Activated CD4-positive, alpha-beta T cell treated with anti-CD3 and anti-CD28 coated beads for 36 hours (primary cell): Measurements from ENCODE around the gene NGB. TPM values are rescaled to one million over a fixed set of nuclear protein-coding genes. Genes with fewer than 3 reads are reported as not detected.

ENCODE experiments used
- ATAC-seq: fragments of 200-7000 bp; cut with Tn5 transposase; one replicate; pipeline ENCODE4 v1.10.0; 2021; ENCODE audit warnings: mild to moderate bottlenecking, moderate library complexity
- CTCF ChIA-PET: fragments of 350-600 bp; sonication (Branson Sonifier 250); formaldehyde crosslinking; loops from one replicate; lab custom pipeline; 2021; ENCODE audit warnings: antibody characterized with exemption; lab: Charles Lee
- POLR2A ChIA-PET: fragments of 350-600 bp; sonication (Branson Sonifier 250); formaldehyde crosslinking; loops from one replicate; lab custom pipeline; 2021; ENCODE audit warnings: antibody characterized with exemption, inconsistent platforms; lab: Charles Lee
- DNase-seq: peaks from one replicate; pipeline ENCODE4 v3.0.0-alpha.2; 2020
- H3K27ac Mint-ChIP-seq: one replicate; pipeline ENCODE4 v1.8.0; 2021; ENCODE audit warnings: mixed read lengths
- H3K27me3 Mint-ChIP-seq: one replicate; pipeline ENCODE4 v1.8.0; 2021; ENCODE audit warnings: mixed read lengths
- H3K36me3 Mint-ChIP-seq: one replicate; pipeline ENCODE4 v1.8.0; 2021; ENCODE audit warnings: low read depth, mixed read lengths
- H3K4me1 Mint-ChIP-seq: one replicate; pipeline ENCODE4 v1.8.0; 2021; ENCODE audit warnings: mixed read lengths
- H3K4me3 Mint-ChIP-seq: one replicate; pipeline ENCODE4 v1.8.0; 2021; ENCODE audit warnings: mild to moderate bottlenecking, moderate library complexity, mixed read lengths
- H3K9me3 Mint-ChIP-seq: one replicate; pipeline ENCODE4 v1.8.0; 2021; ENCODE audit warnings: low read depth, mixed read lengths
- intact Hi-C, 2 experiments: fragments of 100-400 bp; cut with DNase I in 1 of 2; cut with micrococcal nuclease in 1 of 2; formaldehyde crosslinking; loops; one replicate each; pipeline versions ENCODE4 v1.14.2 to v1.15.1; 2022 to 2024; cut with DNase I, micrococcal nuclease
- total RNA-seq, 2 experiments: library from RNA; stranded (reverse); gene quantifications; one replicate each; pipeline ENCODE4 v1.2.3, GENCODE V29; 2021

The NGB gene
- total RNA-seq, 2 experiments from 2014 or later, result not detected

- Mint-ChIP-seq H3K4me3 (no peak overlapping the region), H3K36me3 (no peaks in the 10 kb centered on the region), H3K27me3 (peaks cover 17% of the 10 kb centered on the region), H3K4me1 (no peaks in the 10 kb centered on the region), H3K9me3 (peaks cover 3% of the 10 kb centered on the region), H3K27ac (no peak overlapping the region)
- ChIA-PET POLR2A (no interaction called here), CTCF (no interaction called here)
- ATAC-seq (no peak), DNase-seq (no peak)
- intact Hi-C loops, result no loop called here
Observed at GRCh38 chr14:77265187-77265515, 5.9 kb downstream of the NGB start.

- no peaks in the 10 kb centered on the region for H3K4me1 Mint-ChIP-seq
- H3K27ac Mint-ChIP-seq, result no peak overlapping the region
- POLR2A ChIA-PET, result no interaction called here
- H3K4me3 Mint-ChIP-seq, result no peak overlapping the region
- H3K36me3 Mint-ChIP-seq, result no peaks in the 10 kb centered on the region
- H3K27me3 Mint-ChIP-seq, result peaks cover 14% of the 10 kb centered on the region
- no peak for ATAC-seq
- peaks cover 3% of the 10 kb centered on the region for H3K9me3 Mint-ChIP-seq
- CTCF ChIA-PET, result no interaction called here
- intact Hi-C loops, result no loop called here
- DNase-seq, result no peak
Observed at GRCh38 chr14:77264466-77265186, 6.4 kb downstream of the NGB start.

- H3K27me3 Mint-ChIP-seq, result peaks cover 5% of the 10 kb centered on the region
Observed at GRCh38 chr14:77260631-77261030, 10.4 kb downstream of the NGB start.

GRCh38 chr14:77260199-77260598 lies 10.8 kb downstream of the NGB start:
- POLR2A ChIA-PET, result no interaction called here

More at GRCh38 chr14:77260631-77261030, 10.4 kb downstream of the NGB start:
- DNase-seq (no peak), ATAC-seq (no peak)
- no peak overlapping the region for H3K27ac Mint-ChIP-seq
- H3K9me3 Mint-ChIP-seq, result no peaks in the 10 kb centered on the region
- H3K4me1 Mint-ChIP-seq, result no peaks in the 10 kb centered on the region
- no peaks in the 10 kb centered on the region for H3K36me3 Mint-ChIP-seq
- intact Hi-C loops, result no loop called here
- POLR2A ChIA-PET, result no interaction called here
- CTCF ChIA-PET, result interaction anchor here (0.5 kb wide), 1 partner anchor 364 kb away, joined by 3 read pairs; no protein-coding TSS in a partner anchor
- H3K4me3 Mint-ChIP-seq, result no peak overlapping the region

GRCh38 chr14:77259025-77259715 lies 11.8 kb downstream of the NGB start:
- intact Hi-C loops, result no loop called here
- no peaks in the 10 kb centered on the region for H3K9me3 Mint-ChIP-seq
- POLR2A ChIA-PET, result no interaction called here
- ATAC-seq (no peak), DNase-seq (no peak)
- no peak overlapping the region for H3K27ac Mint-ChIP-seq
- H3K27me3 Mint-ChIP-seq, result peaks cover 5% of the 10 kb centered on the region
- no peaks in the 10 kb centered on the region for H3K36me3 Mint-ChIP-seq
- no peaks in the 10 kb centered on the region for H3K4me1 Mint-ChIP-seq
- CTCF ChIA-PET, result interaction anchor here (0.5 kb wide), 1 partner anchor 1541 kb away, joined by 3 read pairs; no protein-coding TSS in a partner anchor
- no peak overlapping the region for H3K4me3 Mint-ChIP-seq

More at GRCh38 chr14:77260199-77260598, 10.8 kb downstream of the NGB start:
- intact Hi-C loops, result no loop called here
- Mint-ChIP-seq H3K4me3 (no peak overlapping the region), H3K9me3 (no peaks in the 10 kb centered on the region), H3K27ac (no peak overlapping the region), H3K27me3 (peaks cover 5% of the 10 kb centered on the region), H3K4me1 (no peaks in the 10 kb centered on the region), H3K36me3 (no peaks in the 10 kb centered on the region)
- ATAC-seq, result no peak
- CTCF ChIA-PET, result interaction anchor here (0.5 kb wide), 1 partner anchor 364 kb away, joined by 3 read pairs; no protein-coding TSS in a partner anchor
- DNase-seq, result no peak

GRCh38 chr14:77258566-77258965 lies 12.4 kb downstream of the NGB start:
- ChIA-PET POLR2A (no interaction called here), CTCF (no interaction called here)
- H3K27me3 Mint-ChIP-seq, result peaks cover 5% of the 10 kb centered on the region
- H3K27ac Mint-ChIP-seq, result no peak overlapping the region
- intact Hi-C loops, result no loop called here
- no peaks in the 10 kb centered on the region for H3K9me3 Mint-ChIP-seq
- DNase-seq (no peak), ATAC-seq (no peak)
- H3K36me3 Mint-ChIP-seq, result no peaks in the 10 kb centered on the region
- H3K4me3 Mint-ChIP-seq, result no peak overlapping the region
- no peaks in the 10 kb centered on the region for H3K4me1 Mint-ChIP-seq

- Mint-ChIP-seq H3K27me3 (peaks cover 5% of the 10 kb centered on the region), H3K9me3 (no peaks in the 10 kb centered on the region), H3K4me1 (no peaks in the 10 kb centered on the region), H3K36me3 (no peaks in the 10 kb centered on the region), H3K27ac (no peak overlapping the region), H3K4me3 (no peak overlapping the region)
- ChIA-PET POLR2A (no interaction called here), CTCF (no interaction called here)
- intact Hi-C loops, result no loop called here
- no peak for ATAC-seq
- DNase-seq, result no peak
Observed at GRCh38 chr14:77257700-77258099, 13.3 kb downstream of the NGB start.

- Mint-ChIP-seq H3K9me3 (no peaks in the 10 kb centered on the region), H3K27ac (no peak overlapping the region), H3K36me3 (no peaks in the 10 kb centered on the region), H3K4me1 (no peaks in the 10 kb centered on the region), H3K27me3 (peaks cover 5% of the 10 kb centered on the region), H3K4me3 (no peak overlapping the region)
- intact Hi-C loops, result no loop called here
- no peak for ATAC-seq
- ChIA-PET POLR2A (no interaction called here), CTCF (interaction anchor here (0.7 kb wide), 1 partner anchor 416 kb away, joined by 3 read pairs; no protein-coding TSS in a partner anchor)
- no peak for DNase-seq
Observed at GRCh38 chr14:77256694-77257093, 14.3 kb downstream of the NGB start.

- DNase-seq, result no peak
- H3K36me3 Mint-ChIP-seq, result no peaks in the 10 kb centered on the region
- intact Hi-C loops, result no loop called here
- H3K27ac Mint-ChIP-seq, result no peak overlapping the region
- H3K4me1 Mint-ChIP-seq, result no peaks in the 10 kb centered on the region
- no peak for ATAC-seq
- no peaks in the 10 kb centered on the region for H3K9me3 Mint-ChIP-seq
- ChIA-PET CTCF (no interaction called here), POLR2A (no interaction called here)
- H3K27me3 Mint-ChIP-seq, result no peaks in the 10 kb centered on the region
- H3K4me3 Mint-ChIP-seq, result no peak overlapping the region
Observed at GRCh38 chr14:77253333-77254190, 17.4 kb downstream of the NGB start.

GRCh38 chr14:77251870-77252269 lies 19.1 kb downstream of the NGB start:
- DNase-seq (no peak), ATAC-seq (no peak)
- H3K4me1 Mint-ChIP-seq, result no peaks in the 10 kb centered on the region
- POLR2A ChIA-PET, result no interaction called here
- H3K27me3 Mint-ChIP-seq, result no peaks in the 10 kb centered on the region
- no peak overlapping the region for H3K4me3 Mint-ChIP-seq
- CTCF ChIA-PET, result no interaction called here
- no peaks in the 10 kb centered on the region for H3K36me3 Mint-ChIP-seq
- no peaks in the 10 kb centered on the region for H3K9me3 Mint-ChIP-seq
- intact Hi-C loops, result no loop called here
- H3K27ac Mint-ChIP-seq, result no peak overlapping the region

- ATAC-seq (no peak), DNase-seq (no peak)
- H3K27me3 Mint-ChIP-seq, result no peaks in the 10 kb centered on the region
- H3K9me3 Mint-ChIP-seq, result no peaks in the 10 kb centered on the region
- H3K4me1 Mint-ChIP-seq, result no peaks in the 10 kb centered on the region
- ChIA-PET CTCF (no interaction called here), POLR2A (no interaction called here)
- no peak overlapping the region for H3K4me3 Mint-ChIP-seq
- intact Hi-C loops, result no loop called here
- no peak overlapping the region for H3K27ac Mint-ChIP-seq
- H3K36me3 Mint-ChIP-seq, result no peaks in the 10 kb centered on the region
Observed at GRCh38 chr14:77250927-77251326, 20.1 kb downstream of the NGB start.
